Esophagus (tissue), 2 donors: Measurements from ENCODE around the gene KCNQ5. TPM values are rescaled to one million over a fixed set of nuclear protein-coding genes. Genes with fewer than 3 reads are reported as not detected.
"Not testable (repeated sequence)": the region's sequence is repeated elsewhere in the genome, so short reads cannot be mapped to it uniquely, and the experiment has no call there.

Source experiments
- H3K27ac ChIP-seq, 2 donors: one replicate each; pipeline ENCODE4 v1.5.1; 2013; ENCODE audit warnings: low read depth in 2 of 2, mild to moderate bottlenecking in 2 of 2, inconsistent platforms in 1 of 2, low read length in 1 of 2, moderate library complexity in 1 of 2
- H3K27me3 ChIP-seq, 2 donors: one replicate each; pipeline ENCODE4 v1.6.1; 2013; ENCODE audit warnings: low read length in 2 of 2, control low read depth in 1 of 2, mild to moderate bottlenecking in 1 of 2; ENCODE audit not compliant: insufficient read depth in 2 of 2, control insufficient read depth in 1 of 2
- H3K36me3 ChIP-seq, 2 donors: one replicate each; pipeline ENCODE4 v1.6.1; 2013; ENCODE audit warnings: low read length in 1 of 2; ENCODE audit not compliant: control insufficient read depth in 2 of 2, insufficient read depth in 2 of 2
- H3K4me1 ChIP-seq, 2 donors: one replicate each; pipeline ENCODE4 v1.6.1; 2013; ENCODE audit warnings: low read length in 1 of 2; ENCODE audit not compliant: control insufficient read depth in 2 of 2, insufficient read depth in 2 of 2
- H3K4me3 ChIP-seq, 2 donors: one replicate each; pipeline ENCODE4 v1.5.1; 2013; ENCODE audit warnings: low read length in 2 of 2, mild to moderate bottlenecking in 2 of 2, low read depth in 1 of 2, moderate library complexity in 1 of 2
- H3K9me3 ChIP-seq, 2 donors: one replicate each; pipeline ENCODE4 v1.6.1; 2013; ENCODE audit warnings: mild to moderate bottlenecking in 2 of 2, low read depth in 1 of 2, low read length in 1 of 2, moderate library complexity in 1 of 2; ENCODE audit not compliant: control insufficient read depth in 2 of 2, insufficient read depth in 1 of 2
- WGBS, 2 donors: extraction: QIAGEN DNeasy Blood & Tissue Kit; methylation state at CpG; one replicate each; pipeline ENCODE4 v1.1.7; 2013; 5-methylcytosine and 5-hydroxymethylcytosine counted together
- polyA plus RNA-seq, 2 donors: library from polyadenylated mRNA; stranded (reverse); fragments of 200-250 nt; gene quantifications; one replicate each; pipeline ENCODE4 v1.2.3, GENCODE V29; 2013
- donor health status: healthy with polysubstance abuse.
- donor health status: Bipolar disorder and iron deficiency.

Gene KCNQ5
- polyA plus RNA-seq, 2 donors, result 0.18 to 0.22 TPM

DNA sequence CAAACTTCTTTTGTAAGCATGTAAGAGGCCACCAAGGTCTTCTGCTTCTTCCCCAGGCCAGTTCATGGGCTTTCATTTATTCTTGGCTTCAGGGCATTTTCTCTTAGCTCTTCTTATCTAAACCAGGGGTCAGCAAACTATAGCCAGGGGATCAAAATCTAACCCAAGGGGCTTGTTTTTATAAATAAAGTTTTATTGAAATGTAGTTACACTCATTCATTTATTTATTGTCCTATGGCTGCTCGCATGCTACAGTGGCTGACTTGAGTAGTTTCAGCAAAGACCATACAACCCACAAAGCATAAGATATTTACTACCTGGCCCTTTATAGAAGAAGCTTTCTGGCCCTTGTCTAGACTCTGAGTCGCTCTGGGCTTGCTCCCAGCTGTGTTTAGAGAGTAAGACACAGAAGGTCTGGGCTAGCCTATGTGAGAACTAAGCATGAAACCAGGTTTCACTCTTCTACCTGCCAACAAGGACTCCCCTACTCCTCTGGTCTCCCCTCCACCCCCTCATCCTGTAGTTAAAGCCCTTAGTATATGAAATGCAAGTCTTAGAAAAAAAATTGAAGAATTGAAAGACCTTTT is 560.2 kb downstream of the KCNQ5 start:
- H3K4me1 ChIP-seq, result no peaks in the 10 kb centered on the region
- H3K27me3 ChIP-seq, result no peaks in the 10 kb centered on the region
- no peaks in the 10 kb centered on the region for H3K36me3 ChIP-seq
- no peak overlapping the region for H3K4me3 ChIP-seq
- no peak overlapping the region for H3K27ac ChIP-seq
- WGBS, 2 donors, result 87 to 91% methylated on average over 2 of the region's 2 CpGs
- H3K9me3 ChIP-seq, result no peaks in the 10 kb centered on the region

DNA sequence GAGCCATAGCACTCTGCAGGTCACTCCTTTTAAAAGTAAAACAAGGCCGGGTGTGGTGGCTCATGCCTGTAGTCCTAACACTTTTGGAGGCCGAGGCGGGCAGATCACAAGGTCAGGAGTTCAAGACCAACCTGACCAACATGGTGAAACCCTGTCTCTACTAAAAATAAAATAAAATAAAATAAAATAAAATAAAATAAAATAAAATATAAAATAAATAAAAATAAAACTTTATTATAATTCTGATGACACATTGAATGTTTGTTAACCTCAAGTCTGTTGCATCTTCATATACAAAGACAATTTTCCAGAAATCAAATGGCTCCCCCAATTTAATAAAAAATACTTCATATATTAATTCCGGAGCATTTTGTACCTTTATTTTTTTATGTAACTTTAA is 571.4 kb downstream of the KCNQ5 start:
- H3K4me1 ChIP-seq, H3K27me3 ChIP-seq, H3K4me3 ChIP-seq, H3K9me3 ChIP-seq, H3K36me3 ChIP-seq, H3K27ac ChIP-seq: not testable (repeated sequence)
- 94 to 98% methylated on average over 4 of the region's 4 CpGs for WGBS, 2 donors

- Histone ChIP-seq H3K4me3 (no peak overlapping the region), H3K27ac (no peak overlapping the region), H3K36me3 (no peaks in the 10 kb centered on the region), H3K4me1 (no peaks in the 10 kb centered on the region), H3K9me3 (no peaks in the 10 kb centered on the region), H3K27me3 (no peaks in the 10 kb centered on the region)
- 94 to 95% methylated on average over 7 of the region's 7 CpGs for WGBS, 2 donors
Observed at GRCh38 chr6:73194744-73195143, 572.9 kb downstream of the KCNQ5 start.

DNA sequence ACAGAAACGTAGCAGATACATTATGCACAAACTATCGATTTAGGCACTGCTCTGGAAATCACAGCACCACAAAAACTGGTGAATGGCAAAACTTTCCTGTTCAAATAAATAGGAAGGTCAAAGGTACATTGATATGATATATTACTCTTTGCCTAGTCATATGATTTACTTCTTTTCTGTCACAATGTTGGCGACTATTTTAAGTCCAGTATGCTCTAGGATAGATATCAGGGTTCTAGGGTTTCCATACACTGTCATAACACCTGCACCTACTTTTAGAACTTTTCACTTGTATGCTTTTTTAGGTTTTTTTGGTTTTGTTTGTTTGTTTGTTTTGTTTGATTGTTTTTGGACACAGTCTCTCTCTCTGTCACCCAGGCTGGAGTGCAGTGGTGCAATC is 578.4 kb downstream of the KCNQ5 start:
- Histone ChIP-seq H3K4me1 (no peaks in the 10 kb centered on the region), H3K4me3 (no peak overlapping the region), H3K9me3 (no peaks in the 10 kb centered on the region), H3K27me3 (no peaks in the 10 kb centered on the region), H3K27ac (no peak overlapping the region), H3K36me3 (no peaks in the 10 kb centered on the region)
- WGBS, 2 donors, result 84 to 90% methylated on average over 3 of the region's 3 CpGs

GRCh38 chr6:73200735-73201134 is 578.9 kb downstream of the KCNQ5 start:
- no peak overlapping the region for H3K4me3 ChIP-seq
- no peaks in the 10 kb centered on the region for H3K27me3 ChIP-seq
- no peaks in the 10 kb centered on the region for H3K36me3 ChIP-seq
- no peaks in the 10 kb centered on the region for H3K4me1 ChIP-seq
- 85 to 87% methylated on average over 4 of the region's 4 CpGs for WGBS, 2 donors
- no peaks in the 10 kb centered on the region for H3K9me3 ChIP-seq
- no peak overlapping the region for H3K27ac ChIP-seq

DNA sequence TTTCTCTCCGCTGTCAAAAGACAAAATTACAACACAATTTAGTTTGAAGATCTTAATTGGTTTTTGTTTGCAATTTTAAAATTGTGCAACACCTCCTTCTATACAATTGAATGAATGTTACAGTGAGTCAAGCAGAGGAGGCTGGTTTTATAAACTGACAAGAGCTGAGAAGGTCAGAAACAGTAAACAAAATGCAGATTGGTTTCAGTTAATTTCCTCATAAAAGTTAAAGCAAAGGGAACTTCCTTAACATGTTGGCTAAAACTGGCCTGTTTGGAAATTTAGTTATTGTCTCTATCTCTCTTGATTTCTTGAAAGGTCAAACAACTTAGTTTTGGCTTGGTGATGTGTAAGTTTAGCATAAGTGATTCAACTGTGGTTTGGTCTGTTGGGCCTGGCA is 581.2 kb downstream of the KCNQ5 start:
- 92% methylated on average over 1 of the region's 1 CpG for WGBS, 2 donors
- Histone ChIP-seq H3K27ac (no peak overlapping the region), H3K36me3 (no peaks in the 10 kb centered on the region), H3K9me3 (no peaks in the 10 kb centered on the region), H3K27me3 (no peaks in the 10 kb centered on the region), H3K4me3 (no peak overlapping the region), H3K4me1 (no peaks in the 10 kb centered on the region)

DNA sequence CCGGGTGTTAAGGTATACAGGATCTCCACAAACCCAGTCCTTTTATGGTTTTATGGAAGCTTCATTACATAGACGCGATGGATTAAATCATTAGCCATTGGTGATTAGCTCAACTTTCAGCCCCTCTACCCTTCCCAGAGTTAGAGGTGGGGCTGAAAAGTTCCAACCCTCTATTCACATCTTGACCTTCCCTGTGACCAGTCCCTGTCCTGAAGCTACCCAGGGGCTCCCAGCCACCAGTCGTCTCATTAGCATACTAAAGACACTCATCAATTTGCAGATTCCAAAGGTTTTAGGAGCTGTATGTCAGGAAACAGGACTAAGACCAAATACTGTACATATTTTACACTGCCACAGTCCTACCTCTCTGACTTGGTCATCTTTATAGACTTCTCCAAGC is 582.4 kb downstream of the KCNQ5 start:
- Histone ChIP-seq H3K4me1 (no peaks in the 10 kb centered on the region), H3K36me3 (no peaks in the 10 kb centered on the region), H3K27me3 (no peaks in the 10 kb centered on the region), H3K4me3 (no peak overlapping the region), H3K27ac (no peak overlapping the region), H3K9me3 (no peaks in the 10 kb centered on the region)
- 70 to 75% methylated on average over 4 of the region's 4 CpGs for WGBS, 2 donors

DNA sequence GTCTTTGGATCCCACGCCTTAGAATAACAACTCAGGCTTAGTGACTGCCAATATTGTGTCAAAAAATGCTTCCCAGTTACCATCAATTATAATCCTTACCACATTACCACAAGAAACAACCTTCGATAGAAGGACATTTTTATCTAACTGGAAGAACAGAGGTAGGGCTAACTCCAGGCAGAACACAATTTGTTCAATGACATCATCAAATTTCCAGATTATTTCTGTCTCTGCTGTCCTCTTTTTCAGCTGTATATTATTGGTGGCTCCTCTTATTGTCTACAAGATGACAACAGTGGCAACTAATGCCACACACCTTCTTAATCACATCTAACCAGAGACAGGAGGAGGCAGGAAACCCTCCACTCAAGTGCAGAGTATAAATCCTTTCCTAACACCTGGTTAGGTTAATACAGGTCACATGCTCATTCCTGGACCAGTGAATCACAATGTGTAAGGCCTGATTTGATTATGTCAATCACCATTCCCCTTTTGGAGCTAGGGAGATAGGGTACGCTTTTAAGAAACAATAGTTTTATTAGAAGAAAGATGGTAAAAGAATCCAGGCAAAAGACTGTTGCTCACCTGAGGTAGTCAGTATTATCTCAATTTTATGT is 585.5 kb downstream of the KCNQ5 start:
- 62 to 72% methylated on average over 3 of the region's 3 CpGs for WGBS, 2 donors
- Histone ChIP-seq H3K4me3 (no peak overlapping the region), H3K9me3 (no peaks in the 10 kb centered on the region), H3K27ac (no peak overlapping the region), H3K4me1 (no peaks in the 10 kb centered on the region), H3K27me3 (no peaks in the 10 kb centered on the region), H3K36me3 (no peaks in the 10 kb centered on the region)

DNA sequence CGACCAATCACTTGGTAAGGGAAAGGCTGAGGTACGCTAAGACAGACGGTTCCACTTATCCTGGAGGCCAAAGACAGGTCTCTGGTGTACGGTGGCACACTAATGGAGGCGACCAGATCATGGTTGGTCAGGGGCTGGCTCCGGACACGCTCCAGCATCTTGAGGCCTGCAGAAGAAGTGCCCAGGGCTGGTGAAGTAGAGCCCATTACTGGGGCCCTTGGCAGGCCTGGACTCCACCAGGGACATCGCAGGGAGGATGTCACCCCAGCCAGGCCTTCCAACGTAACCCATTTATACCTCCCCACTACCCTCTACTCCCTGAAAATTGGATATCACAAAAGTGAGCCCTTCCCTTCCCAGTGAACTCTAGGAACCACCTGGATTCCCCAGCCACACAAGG is 587.3 kb downstream of the KCNQ5 start:
- Histone ChIP-seq H3K4me1 (no peaks in the 10 kb centered on the region), H3K27ac (no peak overlapping the region), H3K27me3 (no peaks in the 10 kb centered on the region), H3K36me3 (no peaks in the 10 kb centered on the region), H3K4me3 (no peak overlapping the region), H3K9me3 (no peaks in the 10 kb centered on the region)
- WGBS, 2 donors, result 74 to 92% methylated on average over 9 of the region's 9 CpGs

- no peaks in the 10 kb centered on the region for H3K4me1 ChIP-seq
- H3K27me3 ChIP-seq, result no peaks in the 10 kb centered on the region
- 94 to 95% methylated on average over 2 of the region's 2 CpGs for WGBS, 2 donors
- no peaks in the 10 kb centered on the region for H3K36me3 ChIP-seq
- peaks cover 0 to 2% of the 10 kb centered on the region in 2 donors for H3K9me3 ChIP-seq
- no peak overlapping the region for H3K27ac ChIP-seq
- no peak overlapping the region for H3K4me3 ChIP-seq
Observed at GRCh38 chr6:73216859-73217258, 595.0 kb downstream of the KCNQ5 start.
